Endothelial cell of umbilical vein (primary cell): ENCODE measurements around the gene ANP32B. TPM values are rescaled to one million over a fixed set of nuclear protein-coding genes. Genes with fewer than 3 reads are reported as not detected.

Experiments used
- polyA plus RNA-seq, 4 experiments: library from polyadenylated mRNA; depleted of rRNA in 3 of 4; stranded (reverse) in 3 of 4; unstranded in 1 of 4; fragments of >200 nt; gene quantifications; 2 replicates each; pipeline versions ENCODE4 v1.2.1 to v1.2.3, GENCODE V29; 2011 to 2012; ENCODE audit warnings: missing spikeins in 1 of 4
- small RNA-seq: library from RNA; depleted of rRNA; stranded (forward); fragments of <200 nt; gene quantifications from one replicate; pipeline ENCODE3, GENCODE V24; 2012; ENCODE audit warnings: low replicate concordance, low read depth; ENCODE audit not compliant: insufficient read depth, insufficient read length
- total RNA-seq: library from RNA; stranded (reverse); gene quantifications from 2 replicates; pipeline ENCODE4 v1.2.3, GENCODE V29; 2021

ANP32B gene
- total and polyA plus RNA-seq, 2 donors (not counting 3 experiments of a cell fraction or from before 2014, with no cell fraction given), result 13.9 to 173 TPM

Small RNA genes within 50 kb of the gene (small RNA-seq; reads per million reads assigned to genes)
- gene RNU6-918P, result not detected

Other genes with a start within 250 kb of the ANP32B start
- gene FOXE1, start 130.1 kb upstream of the ANP32B start, total RNA-seq, result not detected in 2 replicates
- not detected in 2 replicates for gene FOXE1, start 130.1 kb upstream of the ANP32B start, polyA plus RNA-seq
- gene TRMO, start 60.8 kb upstream of the ANP32B start, total RNA-seq, result 10.1 and 10.9 TPM in 2 replicates
- 10.1 and 11.9 TPM in 2 replicates for gene TRMO, start 60.8 kb upstream of the ANP32B start, polyA plus RNA-seq
- gene HEMGN, start 45.2 kb upstream of the ANP32B start, total RNA-seq, result not detected in 2 replicates
- not detected in 2 replicates for gene HEMGN, start 45.2 kb upstream of the ANP32B start, polyA plus RNA-seq
- gene NANS, start 73.4 kb downstream of the ANP32B start, total RNA-seq, result 72.5 and 85.1 TPM in 2 replicates
- gene NANS, start 73.4 kb downstream of the ANP32B start, polyA plus RNA-seq, result 95.3 and 108 TPM in 2 replicates
- 7.1 and 10.7 TPM in 2 replicates for gene TRIM14, start 135.9 kb downstream of the ANP32B start, total RNA-seq
- 4.8 and 4.9 TPM in 2 replicates for gene TRIM14, start 135.9 kb downstream of the ANP32B start, polyA plus RNA-seq
- gene CORO2A, start 209.3 kb downstream of the ANP32B start, total RNA-seq, result 0.30 and 0.53 TPM in 2 replicates
- 0.29 and 0.35 TPM in 2 replicates for gene CORO2A, start 209.3 kb downstream of the ANP32B start, polyA plus RNA-seq